OCI-LY7 (cell line): ENCODE results near the gene SCAMP3. TPM values are rescaled to one million over a fixed set of nuclear protein-coding genes. Genes with fewer than 3 reads are reported as not detected.
A peak's percentile ranks its signal among the peaks of the same experiment; 100 is the strongest.

Experiments
- BruUV-seq: library from RNA; stranded (reverse); fragments of 400-500 nt; replicated peaks from 2 replicates; lab custom pipeline; 2021; lab: Mats Ljungman, UMichigan
- CTCF ChIA-PET: fragments of 300-600 bp; sonication (Branson Sonifier 250); formaldehyde crosslinking; loops from one replicate; lab custom pipeline; 2022; ENCODE audit warnings: antibody characterized with exemption; ENCODE audit not compliant: unreplicated experiment; lab: Charles Lee
- POLR2A ChIA-PET: fragments of 300-600 bp; sonication (Branson Sonifier 250); formaldehyde crosslinking; loops from one replicate; lab custom pipeline; 2022; ENCODE audit warnings: antibody characterized with exemption; lab: Charles Lee
- DNase-seq: peaks from one replicate; pipeline ENCODE4 v3.0.0-alpha.2; 2015; ENCODE audit warnings: low spot score
- H2AFZ ChIP-seq: fragments of 200-600 bp; sonication (generic), shearing (Covaris generic); 2 replicates; pipeline ENCODE4 v1.6.1; 2014; ENCODE audit warnings: mild to moderate bottlenecking, antibody characterized with exemption, low read length, moderate library complexity
- H3K27ac ChIP-seq: fragments of 200-600 bp; sonication (generic); 2 replicates; pipeline ENCODE4 v1.5.1; 2014; ENCODE audit warnings: mixed run types, low read depth, mild to moderate bottlenecking, moderate library complexity, low read length, inconsistent platforms; ENCODE audit not compliant: poor library complexity, severe bottlenecking
- H3K36me3 ChIP-seq: fragments of 200-600 bp; sonication (generic); 2 replicates; pipeline ENCODE4 v1.6.1; 2014; ENCODE audit warnings: mild to moderate bottlenecking, antibody characterized with exemption, low read length, moderate library complexity, mixed read lengths; ENCODE audit not compliant: insufficient read depth
- H3K4me1 ChIP-seq: fragments of 200-600 bp; sonication (generic); 2 replicates; pipeline ENCODE4 v1.5.1; 2014; ENCODE audit warnings: mild to moderate bottlenecking, low read length; ENCODE audit not compliant: insufficient read depth, poor library complexity, severe bottlenecking
- H3K4me2 ChIP-seq: fragments of 200-600 bp; sonication (generic); 2 replicates; pipeline ENCODE4 v1.6.1; 2014; ENCODE audit warnings: mild to moderate bottlenecking, low read length
- H3K4me3 ChIP-seq: fragments of 200-600 bp; sonication (generic); 2 replicates; pipeline ENCODE4 v1.5.1; 2014; ENCODE audit warnings: mild to moderate bottlenecking, low read depth, low read length; ENCODE audit not compliant: poor library complexity, severe bottlenecking
- H3K79me2 ChIP-seq: fragments of 200-600 bp; sonication (generic); 2 replicates; pipeline ENCODE4 v1.6.1; 2016; ENCODE audit warnings: low read depth, mild to moderate bottlenecking, low read length, moderate library complexity, mixed read lengths; ENCODE audit not compliant: insufficient read depth
- H3K9me2 ChIP-seq: fragments of 200-600 bp; sonication (generic); 2 replicates; pipeline ENCODE4 v1.6.1; 2016; ENCODE audit warnings: mild to moderate bottlenecking, low read length, mixed read lengths; ENCODE audit not compliant: insufficient read depth
- H3K9me3 ChIP-seq: fragments of 200-600 bp; sonication (generic); 2 replicates; pipeline ENCODE4 v1.6.1; 2014; ENCODE audit warnings: mild to moderate bottlenecking, mixed run types, low read length, mixed read lengths
- H4K20me1 ChIP-seq: fragments of 200-600 bp; sonication (generic); 2 replicates; pipeline ENCODE4 v1.6.1; 2014; ENCODE audit warnings: mild to moderate bottlenecking, antibody characterized with exemption, low read length, moderate library complexity, mixed read lengths; ENCODE audit not compliant: insufficient read depth
- EZH2phosphoT487 ChIP-seq: fragments of 200-600 bp; sonication (generic); IDR thresholded peaks from 2 replicates; pipeline ENCODE4 v1.6.1; 2018; ENCODE audit warnings: low read depth, borderline replicate concordance, mild to moderate bottlenecking, mixed run types, antibody characterized with exemption, low read length, moderate library complexity, mixed read lengths
- intact Hi-C: fragments of 100-400 bp; cut with micrococcal nuclease; formaldehyde crosslinking; loops from one replicate; pipeline ENCODE4 v1.10.0; 2022; ENCODE audit not compliant: unreplicated experiment
- total RNA-seq, 2 experiments: library from RNA; depleted of rRNA in 1 of 2; stranded (reverse); fragments of >200 nt in 1 of 2; shearing (Covaris generic) in 1 of 2; gene quantifications; 2 replicates each; pipeline ENCODE4 v1.2.3, GENCODE V29; 2014 to 2022
- TF ChIP-seq, protein P1 (sequence below): fragments of 200-600 bp; sonication (generic); conservative IDR thresholded peaks from 2 replicates; pipeline ENCODE4 v1.5.1; 2014; ENCODE audit warnings: mild to moderate bottlenecking, antibody characterized with exemption, low read length, moderate library complexity, mixed read lengths

The SCAMP3 gene
- total RNA-seq, 2 experiments from 2014 or later = 58.3 to 74.7 TPM

GRCh38 chr1:155250633-155251449 is 11.3 kb downstream of the SCAMP3 start:
- BruUV-seq = no TSS peak
- no peaks in the 10 kb centered on the region for H3K79me2 ChIP-seq
- H3K4me2 ChIP-seq = peak overlapping the region; percentile 89
- peaks cover 31% of the 10 kb centered on the region for H3K4me1 ChIP-seq
- TF ChIP-seq, protein P1, sequence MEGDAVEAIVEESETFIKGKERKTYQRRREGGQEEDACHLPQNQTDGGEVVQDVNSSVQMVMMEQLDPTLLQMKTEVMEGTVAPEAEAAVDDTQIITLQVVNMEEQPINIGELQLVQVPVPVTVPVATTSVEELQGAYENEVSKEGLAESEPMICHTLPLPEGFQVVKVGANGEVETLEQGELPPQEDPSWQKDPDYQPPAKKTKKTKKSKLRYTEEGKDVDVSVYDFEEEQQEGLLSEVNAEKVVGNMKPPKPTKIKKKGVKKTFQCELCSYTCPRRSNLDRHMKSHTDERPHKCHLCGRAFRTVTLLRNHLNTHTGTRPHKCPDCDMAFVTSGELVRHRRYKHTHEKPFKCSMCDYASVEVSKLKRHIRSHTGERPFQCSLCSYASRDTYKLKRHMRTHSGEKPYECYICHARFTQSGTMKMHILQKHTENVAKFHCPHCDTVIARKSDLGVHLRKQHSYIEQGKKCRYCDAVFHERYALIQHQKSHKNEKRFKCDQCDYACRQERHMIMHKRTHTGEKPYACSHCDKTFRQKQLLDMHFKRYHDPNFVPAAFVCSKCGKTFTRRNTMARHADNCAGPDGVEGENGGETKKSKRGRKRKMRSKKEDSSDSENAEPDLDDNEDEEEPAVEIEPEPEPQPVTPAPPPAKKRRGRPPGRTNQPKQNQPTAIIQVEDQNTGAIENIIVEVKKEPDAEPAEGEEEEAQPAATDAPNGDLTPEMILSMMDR = peak; percentile 99
- no peak for TF ChIP-seq EZH2phosphoT487
- H3K9me2 ChIP-seq = no peaks in the 10 kb centered on the region
- peaks cover 11% of the 10 kb centered on the region; the same call in 1 of the 2 replicates for H3K36me3 ChIP-seq
- ChIA-PET POLR2A (interaction anchor here (1.0 to 2.4 kb wide), 2 partner anchors 57 to 253 kb away, joined by 3 to 7 read pairs; partner anchors contain the start of gene FDPS), CTCF (interaction anchor here (0.5 to 2.0 kb wide), 13 partner anchors 9 to 354 kb away, joined by 3 to 10 read pairs (median 3); partner anchors contain the start of genes CLK2, FDPS and SCAMP3)
- H2AFZ ChIP-seq = peak overlapping the region; percentile 54; the same call in 1 of the 2 replicates
- peak overlapping the region; percentile 65 for H3K4me3 ChIP-seq
- peak; percentile 95 for DNase-seq
- intact Hi-C loops = loop anchor here (1.0 to 2.0 kb wide), 4 partner anchors 57 to 341 kb away; partner anchors contain the start of gene FDPS
- no peaks in the 10 kb centered on the region for H4K20me1 ChIP-seq
- no peaks in the 10 kb centered on the region for H3K9me3 ChIP-seq
- H3K27ac ChIP-seq = no peak overlapping the region

- intact Hi-C loops = loop anchor here (1.0 to 2.0 kb wide), 4 partner anchors 58 to 342 kb away; partner anchors contain the start of gene FDPS
- Histone ChIP-seq H3K4me2 (peak overlapping the region; percentile 89), H3K4me1 (peaks cover 32% of the 10 kb centered on the region), H3K4me3 (peak overlapping the region; percentile 65), H2AFZ (peak overlapping the region; percentile 54; the same call in 1 of the 2 replicates), H3K27ac (no peak overlapping the region), H4K20me1 (no peaks in the 10 kb centered on the region), H3K9me3 (no peaks in the 10 kb centered on the region), H3K9me2 (no peaks in the 10 kb centered on the region), H3K36me3 (peaks cover 7% of the 10 kb centered on the region; the same call in 1 of the 2 replicates), H3K79me2 (no peaks in the 10 kb centered on the region)
- no peak for TF ChIP-seq EZH2phosphoT487
- TF ChIP-seq, protein P1 = no peak
- DNase-seq = no peak
- no TSS peak for BruUV-seq
- ChIA-PET POLR2A (interaction anchor here (1.0 to 2.4 kb wide), 2 partner anchors 58 to 254 kb away, joined by 3 to 7 read pairs; partner anchors contain the start of gene FDPS), CTCF (interaction anchor here (0.6 to 2.0 kb wide), 10 partner anchors 11 to 380 kb away, joined by 3 to 10 read pairs (median 3); partner anchors contain the start of genes CLK2, KCNN3 and SCAMP3)
Measured at GRCh38 chr1:155250246-155250632, 11.9 kb downstream of the SCAMP3 start.
